Measurements from ENCODE around the gene SLC22A23.

SLC22A23 gene

DNA sequence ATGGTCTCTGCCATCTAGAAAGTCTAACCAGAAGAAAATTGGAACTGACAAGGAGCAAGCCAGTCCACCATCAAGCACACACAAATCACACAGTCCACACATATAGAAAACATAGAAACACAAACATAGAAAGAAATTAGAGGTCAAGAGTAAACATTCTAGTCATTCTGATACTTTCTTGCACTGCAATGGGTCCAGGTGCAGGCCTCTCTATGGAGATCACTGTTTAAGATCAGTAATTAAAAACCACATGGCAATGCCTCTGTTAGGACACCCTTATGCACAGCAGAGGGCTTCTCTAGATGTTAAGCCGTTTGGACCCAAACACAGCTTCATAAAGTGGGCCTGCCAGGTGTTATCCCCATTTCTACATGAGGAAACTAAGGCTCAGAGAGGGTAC is 42.8 kb upstream of the SLC22A23 start:
- no peaks in the 10 kb centered on the region for H3K36me3 ChIP-seq (ENCODE audit: insufficient read depth, low read length)
- H3K27ac ChIP-seq: no peak overlapping the region
- H3K4me3 ChIP-seq: no peak overlapping the region
- no peaks in the 10 kb centered on the region for H3K9me3 ChIP-seq (ENCODE audit: low read depth, low read length)
- H3K9ac ChIP-seq (ENCODE audit: insufficient read length): no peak overlapping the region
- no peak for TF ChIP-seq EZH2 (IDR thresholded peaks at IDR 0.05)
- no peak for DNase-seq (ENCODE audit: low read depth, low spot score)

DNA sequence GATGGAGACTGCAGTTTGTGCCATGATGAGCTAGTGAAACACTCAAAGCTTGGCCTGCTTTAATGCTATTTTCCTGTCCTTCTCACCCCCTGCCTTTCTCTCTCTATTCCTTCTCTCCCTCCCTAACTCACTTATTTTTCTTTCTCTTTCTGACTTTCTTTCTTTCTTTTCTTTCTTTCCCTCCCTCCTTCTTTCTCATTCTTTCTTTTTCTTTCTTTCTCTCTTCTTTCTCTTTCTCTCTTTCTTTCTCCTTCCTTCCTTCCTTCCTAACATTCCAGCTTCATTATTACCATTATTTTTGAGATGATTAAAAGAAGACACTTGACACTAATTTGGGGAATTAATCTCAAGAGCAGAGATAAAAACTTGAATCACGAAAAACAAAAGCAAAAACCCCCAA is 39.5 kb upstream of the SLC22A23 start:
- TF ChIP-seq POLR2AphosphoS5 (IDR thresholded peaks at IDR 0.05; ENCODE audit: borderline replicate concordance, low read depth, low read length) (no peak), EZH2 (IDR thresholded peaks at IDR 0.05) (no peak), FOXP2 (optimal IDR thresholded peaks at IDR 0.05; ENCODE audit: control extremely low read depth, extremely low read length, insufficient read depth) (no peak)
- H3K36me3 ChIP-seq (ENCODE audit: insufficient read depth, low read length): no peaks in the 10 kb centered on the region
- no peak for DNase-seq (ENCODE audit: low read depth, low spot score)
- H3K9me3 ChIP-seq (ENCODE audit: low read depth, low read length): no peaks in the 10 kb centered on the region
- H3K4me3 ChIP-seq: no peak overlapping the region
- no peak overlapping the region for H3K9ac ChIP-seq (ENCODE audit: insufficient read length)
- H3K27ac ChIP-seq: no peak overlapping the region

GRCh38 chr6:3494391-3495100 is 37.7 kb upstream of the SLC22A23 start:
- Histone ChIP-seq H3K27ac (no peak overlapping the region), H3K4me3 (no peak overlapping the region), H3K36me3 (ENCODE audit: insufficient read depth, low read length) (no peaks in the 10 kb centered on the region), H3K9me3 (ENCODE audit: low read depth, low read length) (no peaks in the 10 kb centered on the region), H3K9ac (ENCODE audit: insufficient read length) (no peak overlapping the region)
- no peak for DNase-seq (ENCODE audit: low read depth, low spot score)
- TF ChIP-seq FOXP2 (optimal IDR thresholded peaks at IDR 0.05; ENCODE audit: control extremely low read depth, extremely low read length, insufficient read depth) (no peak), POLR2AphosphoS5 (IDR thresholded peaks at IDR 0.05; ENCODE audit: borderline replicate concordance, low read depth, low read length) (no peak), EZH2 (IDR thresholded peaks at IDR 0.05) (no peak)

DNA sequence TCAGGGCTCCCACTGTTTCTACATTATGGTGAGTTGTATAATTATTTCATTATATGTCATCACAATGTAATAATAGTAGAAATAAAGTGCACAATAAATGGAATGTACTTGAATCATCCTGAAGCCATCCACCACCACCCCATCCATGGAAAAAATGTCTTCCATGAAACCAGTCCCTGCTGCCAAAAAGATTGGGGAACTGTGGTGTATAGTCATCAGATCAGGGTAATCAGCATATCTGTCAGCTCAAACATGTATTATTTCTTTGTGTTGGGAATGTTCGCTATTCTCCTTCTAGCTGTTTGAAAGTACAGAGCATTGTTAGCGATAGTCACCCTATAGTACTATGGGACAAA is 33.8 kb upstream of the SLC22A23 start:
- TF ChIP-seq POLR2AphosphoS5 (IDR thresholded peaks at IDR 0.05; ENCODE audit: borderline replicate concordance, low read depth, low read length): no peak
- no peak for TF ChIP-seq EZH2 (IDR thresholded peaks at IDR 0.05)
- TF ChIP-seq FOXP2 (optimal IDR thresholded peaks at IDR 0.05; ENCODE audit: control extremely low read depth, extremely low read length, insufficient read depth): no peak
- no peak for DNase-seq (ENCODE audit: low read depth, low spot score)
- no peaks in the 10 kb centered on the region for H3K36me3 ChIP-seq (ENCODE audit: insufficient read depth, low read length)
- H3K4me3 ChIP-seq: no peak overlapping the region
- no peak overlapping the region for H3K27ac ChIP-seq
- H3K9ac ChIP-seq (ENCODE audit: insufficient read length): no peak overlapping the region
- no peaks in the 10 kb centered on the region for H3K9me3 ChIP-seq (ENCODE audit: low read depth, low read length)

- no peak overlapping the region for H3K9ac ChIP-seq (ENCODE audit: insufficient read length)
- no peak overlapping the region for H3K4me3 ChIP-seq
- no peaks in the 10 kb centered on the region for H3K36me3 ChIP-seq (ENCODE audit: insufficient read depth, low read length)
- DNase-seq (ENCODE audit: low read depth, low spot score): no peak
- no peaks in the 10 kb centered on the region for H3K9me3 ChIP-seq (ENCODE audit: low read depth, low read length)
- no peak overlapping the region for H3K27ac ChIP-seq
- no peak for TF ChIP-seq EZH2 (IDR thresholded peaks at IDR 0.05)
- TF ChIP-seq FOXP2 (optimal IDR thresholded peaks at IDR 0.05; ENCODE audit: control extremely low read depth, extremely low read length, insufficient read depth): no peak
These were observed 33.2 kb upstream of the SLC22A23 start for GRCh38 chr6:3489961-3490624.

DNA sequence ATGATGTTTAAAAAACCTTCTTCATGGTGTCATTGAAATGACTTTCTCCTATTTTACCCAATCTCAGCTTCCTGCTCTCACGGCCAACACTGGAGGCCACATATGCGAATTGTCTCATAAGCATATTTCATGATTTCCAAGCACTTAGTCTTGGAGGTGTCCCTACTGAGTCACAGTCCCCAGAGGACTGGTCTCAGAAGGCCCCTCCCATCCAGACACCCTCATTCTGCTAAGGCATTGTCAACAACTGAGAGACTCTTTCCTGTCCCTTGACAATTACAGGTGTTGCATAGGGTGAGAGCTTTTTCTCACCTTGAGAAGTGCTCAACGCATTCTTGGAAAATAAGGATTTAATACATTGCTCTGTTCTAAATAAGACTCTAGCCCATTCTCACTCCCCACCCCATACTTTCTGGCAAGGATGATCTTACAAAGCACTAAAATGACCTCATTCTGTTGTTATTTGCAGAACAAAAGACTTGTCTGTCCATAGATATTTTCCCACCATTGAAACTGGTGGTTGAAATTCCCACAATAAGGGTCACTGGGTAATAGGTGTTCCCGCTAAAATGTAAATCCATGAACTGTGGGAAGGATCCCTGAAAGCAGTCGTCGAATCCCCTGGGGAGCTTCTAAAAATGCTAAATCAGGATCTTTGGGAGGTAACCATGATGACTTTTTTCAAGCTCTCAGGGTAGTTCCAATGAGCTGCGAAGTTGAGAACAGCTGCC is 32.3 kb upstream of the SLC22A23 start:
- TF ChIP-seq EZH2 (IDR thresholded peaks at IDR 0.05) (no peak), POLR2AphosphoS5 (IDR thresholded peaks at IDR 0.05; ENCODE audit: borderline replicate concordance, low read depth, low read length) (no peak), FOXP2 (optimal IDR thresholded peaks at IDR 0.05; ENCODE audit: control extremely low read depth, extremely low read length, insufficient read depth) (no peak)
- no peaks in the 10 kb centered on the region for H3K9me3 ChIP-seq (ENCODE audit: low read depth, low read length)
- H3K4me3 ChIP-seq: no peak overlapping the region
- no peak overlapping the region for H3K27ac ChIP-seq
- H3K36me3 ChIP-seq (ENCODE audit: insufficient read depth, low read length): no peaks in the 10 kb centered on the region
- DNase-seq (ENCODE audit: low read depth, low spot score): no peak
- H3K9ac ChIP-seq (ENCODE audit: insufficient read length): no peak overlapping the region

DNA sequence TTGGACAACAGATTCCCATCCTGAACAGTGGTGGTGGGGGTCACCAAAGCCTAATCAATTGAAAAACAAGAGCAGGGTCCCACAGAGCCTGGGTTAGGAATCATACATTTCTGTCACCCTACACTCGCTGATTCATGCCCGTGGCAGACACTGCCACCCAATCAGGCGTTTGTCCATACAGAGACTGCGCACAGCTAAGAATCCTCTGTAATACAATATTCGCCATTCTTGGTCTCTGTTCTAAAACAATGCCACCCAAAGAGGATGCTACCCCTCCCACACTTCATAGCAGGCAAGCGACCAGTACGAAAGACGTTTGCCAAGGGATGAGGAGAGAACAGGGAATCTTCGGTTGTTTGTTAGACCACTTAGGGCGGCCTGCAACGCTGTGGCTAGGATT is 28.1 kb upstream of the SLC22A23 start:
- no peak for DNase-seq (ENCODE audit: low read depth, low spot score)
- Histone ChIP-seq H3K27ac (no peak overlapping the region), H3K4me3 (no peak overlapping the region), H3K9ac (ENCODE audit: insufficient read length) (no peak overlapping the region), H3K36me3 (ENCODE audit: insufficient read depth, low read length) (no peaks in the 10 kb centered on the region), H3K9me3 (ENCODE audit: low read depth, low read length) (0 out of 2 replicates have a peak, but pooled peaks cover 4% of the 10 kb centered on the region)
- TF ChIP-seq EZH2 (IDR thresholded peaks at IDR 0.05) (no peak), POLR2AphosphoS5 (IDR thresholded peaks at IDR 0.05; ENCODE audit: borderline replicate concordance, low read depth, low read length) (no peak), FOXP2 (optimal IDR thresholded peaks at IDR 0.05; ENCODE audit: control extremely low read depth, extremely low read length, insufficient read depth) (no peak)

DNA sequence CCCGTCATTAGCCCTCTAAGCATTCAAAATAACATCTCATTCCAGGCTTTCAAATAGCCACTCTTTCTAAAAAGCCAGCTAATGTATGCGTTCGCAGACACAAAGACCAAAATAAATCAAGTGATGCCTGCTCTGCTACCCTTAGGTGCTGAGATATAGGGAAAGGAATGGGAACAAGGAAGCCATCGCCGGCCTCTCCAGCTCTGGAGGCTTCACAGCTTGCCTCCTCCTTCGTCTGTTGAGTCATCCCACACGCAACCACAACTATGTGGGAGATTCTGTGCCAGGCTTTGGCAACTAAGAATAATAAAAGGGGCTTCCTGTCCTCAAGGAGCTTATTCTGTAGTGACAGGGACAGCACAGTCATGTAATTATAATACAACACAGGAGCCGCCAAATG is 27.3 kb upstream of the SLC22A23 start:
- H3K4me3 ChIP-seq: no peak overlapping the region
- DNase-seq (ENCODE audit: low read depth, low spot score): no peak
- H3K27ac ChIP-seq: no peak overlapping the region
- TF ChIP-seq POLR2AphosphoS5 (IDR thresholded peaks at IDR 0.05; ENCODE audit: borderline replicate concordance, low read depth, low read length): no peak
- TF ChIP-seq FOXP2 (optimal IDR thresholded peaks at IDR 0.05; ENCODE audit: control extremely low read depth, extremely low read length, insufficient read depth): no peak
- TF ChIP-seq EZH2 (IDR thresholded peaks at IDR 0.05): no peak
- H3K9ac ChIP-seq (ENCODE audit: insufficient read length): no peak overlapping the region
- 0 out of 2 replicates have a peak, but pooled peaks cover 6% of the 10 kb centered on the region for H3K9me3 ChIP-seq (ENCODE audit: low read depth, low read length)
- H3K36me3 ChIP-seq (ENCODE audit: insufficient read depth, low read length): no peaks in the 10 kb centered on the region

All from SK-N-MC (cell line).